CMK (cell line): ENCODE data around the gene CRLF1.

Experiments used
- DNase-seq: peaks from one replicate; pipeline ENCODE4 v3.0.0-alpha.2; 2010; ENCODE audit warnings: low read depth

The CRLF1 gene

DNA sequence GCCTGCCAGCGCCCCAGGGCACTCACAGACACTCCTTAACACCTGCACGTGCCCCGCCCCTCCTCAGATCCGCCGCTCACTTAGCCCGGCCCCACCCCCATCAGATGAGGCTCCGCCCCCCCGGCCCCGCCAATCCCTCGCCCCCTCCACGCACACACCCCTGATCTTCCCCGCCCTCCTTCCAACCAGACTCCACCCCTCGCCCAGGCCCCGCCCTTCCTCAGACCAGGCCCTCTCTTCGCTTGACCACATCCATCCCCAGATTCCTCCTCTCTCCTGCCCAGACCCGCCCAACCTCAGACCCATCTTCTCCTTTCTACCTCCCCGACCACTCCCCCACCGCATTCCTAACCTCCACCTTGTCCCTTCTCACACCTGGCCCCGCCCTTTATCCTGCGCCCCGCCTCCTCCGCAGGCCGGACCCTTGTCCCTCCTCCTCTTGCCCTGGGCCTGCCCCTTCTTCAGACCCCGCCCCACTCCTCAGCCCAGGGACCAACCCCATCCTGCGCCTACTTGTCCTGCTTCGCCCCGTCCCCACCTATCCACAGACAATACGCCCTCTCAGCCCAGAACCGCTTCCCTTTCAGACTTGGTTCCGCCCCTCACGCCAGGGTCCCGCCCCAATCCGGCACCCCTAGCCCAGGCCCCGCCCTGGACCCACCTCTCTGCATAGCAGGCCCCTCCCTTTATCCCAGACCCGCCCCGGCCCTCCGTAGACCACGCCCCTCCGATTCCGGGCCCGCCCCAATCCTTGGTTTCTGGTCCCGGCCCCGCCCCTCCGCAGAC, 29.8 kb upstream of the CRLF1 start:
- DNase-seq, result peak; percentile 87

- DNase-seq, result no peak
Measured at GRCh38 chr19:18635831-18636182, 29.2 kb upstream of the CRLF1 start.

DNA sequence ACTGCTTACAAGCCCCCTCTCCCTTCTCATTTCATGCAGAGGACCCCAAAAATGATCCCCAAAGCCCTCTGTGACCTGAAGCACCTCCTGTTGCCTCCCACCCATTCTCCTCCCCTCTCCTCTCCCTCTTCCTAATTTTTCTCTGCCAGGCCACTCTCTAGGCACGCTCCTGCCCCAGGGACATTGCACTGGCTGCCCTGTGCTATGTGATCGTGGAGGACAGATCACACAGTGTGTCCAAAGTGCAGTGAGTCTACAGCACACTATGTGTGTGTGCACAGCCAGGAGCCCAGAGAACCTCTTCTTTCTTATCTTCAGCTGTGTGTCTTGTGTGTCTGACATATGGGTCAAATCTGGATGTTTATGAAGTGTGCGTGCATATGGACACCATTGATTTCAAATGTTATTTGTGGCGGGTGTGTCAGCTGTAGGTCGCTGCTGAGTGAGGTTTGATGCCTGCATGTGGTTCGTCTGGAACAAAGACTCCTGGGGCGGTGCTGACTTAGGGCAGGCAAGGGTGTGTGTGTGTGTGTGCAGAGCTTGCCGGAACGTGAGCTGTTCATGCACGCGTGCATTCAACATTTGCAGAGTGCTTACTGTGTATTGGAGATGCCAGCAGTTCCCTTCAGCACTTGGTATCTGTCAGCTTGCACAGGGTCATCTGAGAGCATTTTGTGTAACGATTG, 28.2 kb upstream of the CRLF1 start:
- DNase-seq, result no peak

GRCh38 chr19:18633321-18633720, 26.7 kb upstream of the CRLF1 start:
- no peak for DNase-seq

DNA sequence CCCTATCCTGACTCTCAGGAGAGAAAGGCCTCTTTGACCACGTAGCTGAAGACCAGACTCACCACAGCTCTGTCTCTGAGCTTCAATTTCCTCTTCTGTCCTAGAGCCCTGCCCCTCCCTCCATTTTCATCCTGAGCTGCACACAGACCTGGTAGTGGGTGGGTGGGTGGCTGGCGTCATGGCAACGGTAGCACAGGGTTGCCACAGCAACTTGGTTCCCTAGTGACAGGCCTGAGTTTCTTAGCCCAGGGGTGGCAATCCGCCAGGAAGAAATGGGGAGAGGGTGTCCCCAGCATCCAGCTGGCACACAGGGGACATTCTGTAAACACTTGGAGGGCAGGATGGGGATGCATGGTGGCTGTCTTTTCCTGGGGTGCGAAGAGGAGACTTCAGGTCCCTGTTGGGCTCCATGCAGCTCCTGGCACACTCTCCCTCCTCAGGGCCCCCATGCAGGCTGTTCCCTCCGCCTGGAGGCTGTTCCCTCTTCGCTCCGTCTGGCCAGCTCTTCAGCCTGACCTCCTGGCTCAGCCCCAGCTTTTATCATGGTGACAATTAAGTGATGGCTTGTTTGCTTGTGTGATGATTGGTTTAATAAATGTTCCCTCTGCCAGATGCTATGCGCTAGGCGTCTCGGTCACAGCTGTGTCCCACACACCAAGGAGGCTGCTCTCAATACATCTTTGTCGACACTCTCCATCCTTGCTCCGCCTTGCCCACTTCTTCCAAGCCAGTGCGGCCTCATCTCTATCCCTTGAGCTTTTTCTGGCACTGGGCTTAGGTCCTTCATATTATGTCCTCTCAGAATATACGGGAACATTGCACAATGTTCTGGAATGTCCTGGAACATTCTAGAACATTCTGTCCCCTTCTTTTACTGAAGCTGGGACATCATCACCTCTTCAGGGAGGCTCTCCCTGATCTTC, 22.8 kb upstream of the CRLF1 start:
- DNase-seq, result no peak

DNA sequence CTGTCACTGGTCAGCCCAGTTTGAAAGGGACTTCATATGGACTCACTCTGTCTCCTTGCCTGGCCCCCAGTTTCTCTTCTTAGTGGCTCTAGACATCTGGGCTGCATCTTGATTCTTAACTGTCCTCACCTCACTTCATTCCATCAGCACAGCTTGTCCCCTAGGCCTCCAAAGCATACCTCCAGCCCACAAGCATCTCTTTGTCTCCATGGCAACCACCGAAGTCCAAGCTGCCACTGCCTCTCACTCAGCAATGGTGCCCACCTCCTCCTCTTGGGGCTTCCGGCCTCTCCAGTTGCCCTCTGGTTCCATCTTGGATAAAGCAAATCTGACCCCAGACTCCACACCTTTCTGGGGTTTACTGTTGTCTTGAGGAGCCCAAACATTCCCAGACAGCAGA, 20.3 kb upstream of the CRLF1 start:
- no peak for DNase-seq

GRCh38 chr19:18620902-18621301, 14.3 kb upstream of the CRLF1 start:
- DNase-seq, result no peak

DNA sequence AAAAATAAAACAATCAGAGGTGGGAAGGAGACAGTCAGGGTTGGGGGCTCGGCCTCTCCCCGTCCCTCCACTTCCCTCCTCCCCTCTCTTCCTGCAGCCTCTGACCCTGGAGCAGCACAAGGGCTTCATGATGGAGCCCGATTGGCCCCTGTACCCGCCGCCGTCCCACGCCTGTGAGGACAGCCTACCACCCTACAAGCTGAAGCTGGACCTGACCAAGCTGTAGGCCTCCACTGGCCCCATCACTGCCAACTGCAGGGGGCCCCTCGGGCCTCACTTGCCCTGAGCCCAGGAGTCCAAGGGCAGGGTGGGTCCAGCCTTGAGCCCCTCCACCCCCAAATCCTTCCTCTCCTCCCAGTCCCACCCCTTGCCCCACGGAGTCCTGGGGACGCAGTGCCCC, 13.7 kb upstream of the CRLF1 start:
- no peak for DNase-seq

DNA sequence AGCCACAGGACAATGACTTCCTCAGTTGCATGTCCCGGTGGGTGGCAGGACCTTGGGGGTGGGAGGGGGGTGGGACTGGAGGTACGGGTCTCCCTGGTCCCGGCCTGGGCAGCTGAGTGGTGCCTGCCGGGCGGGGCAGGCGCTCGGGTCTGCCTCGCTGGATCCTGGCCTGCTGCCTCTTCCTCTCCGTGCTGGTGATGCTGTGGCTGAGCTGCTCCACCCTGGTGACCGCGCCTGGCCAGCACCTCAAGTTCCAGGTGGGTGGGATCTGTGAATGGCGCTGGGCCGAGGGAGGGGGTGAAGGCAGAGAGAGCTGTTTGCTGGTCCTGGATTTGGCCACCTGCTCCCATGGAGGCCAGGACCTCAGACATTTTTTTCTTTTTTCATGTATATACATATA, 11.6 kb upstream of the CRLF1 start:
- no peak for DNase-seq

DNA sequence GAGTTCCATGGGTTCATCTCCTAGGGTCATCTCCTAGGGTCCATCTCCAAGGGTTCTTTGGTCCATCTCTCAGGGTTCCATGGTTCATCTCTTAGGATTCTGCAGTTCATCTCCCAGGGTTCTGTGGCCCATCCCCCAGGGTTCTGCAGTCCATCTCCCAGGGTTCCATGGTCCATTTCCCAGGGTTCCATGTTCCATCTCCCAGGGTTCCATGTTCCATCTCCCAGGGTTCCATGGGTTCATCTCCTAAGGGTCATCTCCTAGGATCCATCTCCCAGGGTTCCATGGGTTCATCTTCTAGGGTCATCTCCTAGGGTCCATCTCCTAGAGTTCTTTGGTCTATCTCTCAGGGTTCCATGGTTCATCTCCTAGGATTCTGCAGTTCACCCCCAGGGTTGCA, 11.0 kb upstream of the CRLF1 start:
- no peak for DNase-seq

- no peak for DNase-seq
Measured at GRCh38 chr19:18616023-18616422, 9.4 kb upstream of the CRLF1 start.

DNA sequence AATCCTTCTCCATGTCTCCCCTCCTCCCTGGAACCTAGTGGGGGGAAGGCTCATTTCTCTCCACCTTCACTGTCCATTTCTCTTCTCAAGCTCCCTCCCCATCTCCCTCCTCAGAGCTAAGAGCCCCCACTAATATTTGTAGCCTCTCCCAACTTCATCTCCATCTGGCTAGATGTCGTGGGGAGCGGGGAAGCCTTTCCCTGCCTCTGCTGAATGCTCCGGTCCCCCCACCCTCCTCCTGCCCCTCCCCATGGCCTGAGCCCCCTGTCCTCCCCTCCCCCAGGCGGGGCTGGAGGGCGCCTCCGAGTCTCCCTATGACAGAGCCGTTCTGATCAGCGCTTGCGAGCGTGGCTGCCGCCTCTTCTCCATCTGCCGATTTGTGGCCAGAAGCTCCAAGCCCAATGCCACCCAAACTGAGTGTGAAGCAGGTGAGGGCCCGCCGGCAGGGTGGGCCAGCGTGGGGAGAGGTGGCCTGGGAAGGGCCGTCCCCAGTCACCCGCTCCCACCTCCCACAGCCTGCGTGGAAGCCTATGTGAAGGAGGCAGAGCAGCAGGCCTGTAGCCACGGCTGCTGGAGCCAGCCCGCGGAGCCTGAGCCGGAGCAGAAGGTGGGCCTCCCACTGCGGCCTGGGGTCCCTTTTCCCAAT, 7.1 kb upstream of the CRLF1 start:
- no peak for DNase-seq

DNA sequence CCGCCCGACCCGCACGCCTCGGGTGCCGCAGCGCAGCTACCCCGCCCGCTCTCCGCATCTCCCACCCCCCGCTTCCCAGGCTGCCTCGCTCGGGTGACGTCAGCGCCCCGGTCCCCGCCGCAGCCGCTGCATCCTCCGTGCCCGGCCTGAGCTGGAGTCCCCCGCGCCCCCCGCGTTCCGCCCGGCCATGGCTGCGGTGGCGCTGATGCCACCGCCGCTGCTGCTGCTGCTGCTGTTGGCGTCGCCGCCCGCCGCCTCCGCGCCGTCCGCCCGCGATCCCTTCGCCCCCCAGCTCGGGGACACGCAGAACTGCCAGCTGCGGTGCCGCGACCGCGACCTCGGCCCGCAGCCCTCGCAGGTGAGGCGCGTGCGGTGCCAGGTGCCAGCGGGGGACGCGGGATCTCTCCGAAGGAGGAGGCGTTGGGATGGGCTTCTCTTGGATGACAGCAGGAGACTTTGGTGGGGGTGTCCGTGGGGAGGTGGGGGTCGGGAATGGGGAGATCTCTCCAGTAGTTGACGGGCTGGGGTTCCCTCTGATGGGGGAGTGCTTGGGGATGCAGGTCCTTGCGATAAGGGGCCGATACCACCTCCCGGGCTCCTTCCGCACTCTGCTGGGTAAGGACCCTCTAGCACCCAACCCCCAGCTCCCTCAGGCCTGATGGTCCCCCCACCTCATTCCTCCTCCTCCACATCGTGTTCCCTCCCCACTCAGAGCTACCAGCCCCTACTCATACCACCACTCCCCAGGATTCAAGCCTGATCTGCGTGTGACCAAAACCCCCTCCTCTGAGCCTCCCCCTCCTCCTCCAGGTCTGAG, 6.4 kb upstream of the CRLF1 start, which contains the start of gene TMEM59L:
Gene TMEM59L (plus strand): TSS at position 99 of the 817 bp plus-strand sequence. CDS start 89 bp downstream, at position 188.
- no peak for DNase-seq

- DNase-seq, result no peak
Measured at GRCh38 chr19:18612051-18612771, 5.6 kb upstream of the CRLF1 start.

DNA sequence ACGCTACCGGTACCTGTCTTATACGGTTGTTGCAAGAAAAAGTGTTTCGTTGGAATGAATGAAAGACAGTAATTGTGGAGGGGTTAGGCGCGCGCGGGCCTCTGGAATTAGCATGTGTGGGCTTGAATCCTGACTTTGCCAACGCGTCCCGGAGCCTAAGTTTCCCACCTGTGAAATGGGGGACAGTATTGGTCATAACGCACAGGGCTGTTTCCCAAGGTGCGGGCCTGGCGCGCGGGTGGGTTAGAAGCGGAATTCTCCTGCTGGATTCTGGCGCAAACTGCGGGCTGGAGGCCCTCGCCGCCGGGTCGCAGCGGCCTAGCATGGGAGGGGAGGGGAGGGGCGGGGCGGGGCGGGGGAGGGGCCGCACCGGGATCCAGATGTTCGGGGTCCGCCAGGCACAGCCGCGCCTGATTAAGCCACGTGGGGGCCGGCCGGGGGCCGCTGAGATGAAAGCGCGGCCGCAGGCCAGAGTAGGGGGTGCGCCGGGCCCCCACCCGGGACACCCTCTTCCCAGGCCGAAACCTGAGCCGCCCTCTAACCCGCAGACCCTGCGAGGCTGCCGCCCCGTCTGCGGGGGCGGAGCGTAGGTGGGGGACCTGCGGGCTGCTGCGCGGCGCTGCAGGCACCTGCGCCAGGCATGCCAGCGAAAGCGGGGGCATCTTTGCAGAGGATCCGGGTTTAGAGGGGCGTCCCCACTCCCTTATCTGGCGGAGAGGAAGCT, 4.9 kb upstream of the CRLF1 start:
- no peak for DNase-seq

DNA sequence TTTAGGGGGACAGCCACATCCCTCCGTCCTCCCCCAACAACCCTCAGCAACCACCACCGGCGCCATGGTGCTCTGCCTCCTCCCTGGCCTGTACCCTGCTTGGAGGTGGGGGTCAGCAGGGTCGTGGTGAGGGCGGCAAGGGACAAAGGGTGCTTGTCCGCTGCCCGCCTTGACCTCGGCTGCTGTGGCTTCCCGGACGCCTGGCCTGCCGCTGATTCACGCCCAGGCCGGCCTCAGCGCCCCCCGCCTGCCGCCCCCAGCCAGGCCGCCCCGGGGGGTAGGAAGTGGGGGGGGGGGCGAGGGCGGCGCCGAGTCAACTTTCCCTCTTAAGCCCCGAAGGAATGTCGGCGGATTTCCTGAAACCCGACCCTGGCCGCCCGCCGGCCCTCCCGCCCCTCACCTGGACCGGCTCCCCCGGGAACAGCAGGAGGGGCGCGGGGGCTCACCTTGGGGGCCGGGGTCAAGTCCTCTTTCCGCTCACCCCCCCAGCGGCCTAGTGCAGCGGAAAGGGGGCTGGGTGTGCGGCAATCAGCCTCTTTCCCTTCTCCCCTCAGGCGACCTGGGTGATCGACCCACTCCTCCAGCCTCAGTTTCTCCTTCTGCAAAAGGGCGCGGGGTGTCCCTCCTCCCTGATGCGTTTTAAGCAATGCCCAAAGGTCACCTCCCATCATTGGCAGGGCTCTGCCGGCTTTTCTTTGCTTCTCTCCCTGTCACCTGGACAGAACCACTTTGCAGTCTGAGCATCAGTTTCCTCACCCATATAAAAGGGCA, 4.1 kb upstream of the CRLF1 start:
- DNase-seq, result no peak

DNA sequence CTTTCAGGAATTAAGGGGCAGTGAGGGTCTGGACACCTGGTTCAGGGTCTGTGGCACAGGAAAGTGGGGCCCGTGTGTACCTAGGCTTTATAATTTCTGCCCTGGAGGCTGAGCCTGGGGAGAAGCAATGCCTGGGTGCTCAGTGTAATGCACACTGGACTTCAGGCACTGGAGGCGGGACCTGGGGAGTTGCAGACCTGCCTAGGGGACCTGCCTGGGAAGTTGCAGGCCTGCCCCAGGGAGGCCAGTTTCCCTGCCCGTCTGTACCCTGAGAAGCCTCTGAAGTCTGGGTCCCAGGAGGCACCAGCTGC, 3.6 kb upstream of the CRLF1 start:
- no peak for DNase-seq

DNA sequence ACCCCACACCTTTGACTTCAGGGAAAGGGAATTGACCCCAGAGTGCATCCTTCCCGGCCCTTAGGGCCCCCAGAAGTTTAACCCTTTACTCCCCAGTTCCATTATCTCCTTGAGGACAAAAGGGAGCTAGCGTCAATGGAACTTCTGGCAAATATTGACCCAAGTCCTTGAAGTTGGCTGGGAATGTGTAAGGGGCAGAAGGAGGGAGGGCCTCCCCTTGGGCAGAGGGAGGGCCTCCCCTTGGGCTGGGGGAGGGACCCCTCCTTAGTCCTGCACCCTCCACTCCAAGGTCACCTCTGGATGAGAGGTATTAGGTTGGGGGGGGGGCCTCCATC, 3.1 kb upstream of the CRLF1 start:
- no peak for DNase-seq
